HepG2 (cell line): ENCODE data around the gene ACOT13. TPM values are rescaled to one million over a fixed set of nuclear protein-coding genes. Genes with fewer than 3 reads are reported as not detected.
A peak's percentile ranks its signal among the peaks of the same experiment; 100 is the strongest.

ENCODE experiments used
- HOXA7 ChIP-seq: sonication (generic); formaldehyde crosslinking; IDR thresholded peaks from 2 replicates; pipeline ENCODE4 v1.8.1; 2022; ENCODE audit warnings: mild to moderate bottlenecking, missing genetic modification reagents, moderate library complexity
- HOXD1 ChIP-seq: sonication (generic); formaldehyde crosslinking; IDR thresholded peaks from 2 replicates; pipeline ENCODE4 v1.5.0; 2020; ENCODE audit warnings: missing genetic modification reagents
- KAT2B ChIP-seq: fragments of 150-350 bp; IDR thresholded peaks from 2 replicates; pipeline ENCODE4 v1.6.1; 2014; ENCODE audit warnings: low read depth, low read length, borderline replicate concordance
- MTA1 ChIP-seq: sonication (generic); formaldehyde crosslinking; IDR thresholded peaks from 2 replicates; pipeline ENCODE4 v1.4.0; 2020; ENCODE audit warnings: missing genetic modification reagents, mild to moderate bottlenecking, borderline replicate concordance
- MZF1 ChIP-seq: sonication (generic); formaldehyde crosslinking; IDR thresholded peaks from 2 replicates; pipeline ENCODE4 v1.8.1; 2023; ENCODE audit warnings: mild to moderate bottlenecking, missing genetic modification reagents, borderline replicate concordance
- PCBP2 ChIP-seq: fragments of 200-400 bp; formaldehyde crosslinking; optimal IDR thresholded peaks from 2 replicates; pipeline ENCODE3; 2018; ENCODE audit warnings: low read length, low read depth; ENCODE audit not compliant: poor library complexity, severe bottlenecking
- RXRB ChIP-seq: IDR thresholded peaks from 2 replicates; pipeline ENCODE4 v1.6.1; 2016; ENCODE audit warnings: borderline replicate concordance, missing genetic modification reagents, missing compliant biosample characterization
- SIN3B ChIP-seq: fragments of 150-350 bp; IDR thresholded peaks from 2 replicates; pipeline ENCODE4 v1.6.1; 2014; ENCODE audit warnings: low read length
- SYNCRIP ChIP-seq: fragments of 200-400 bp; formaldehyde crosslinking; IDR thresholded peaks from 2 replicates; pipeline ENCODE4 v1.6.1; 2018; ENCODE audit warnings: mild to moderate bottlenecking, low read depth, low read length; ENCODE audit not compliant: insufficient read depth
- TAF1 ChIP-seq: sonication (generic); formaldehyde crosslinking; IDR thresholded peaks from 2 replicates; pipeline ENCODE4 v1.4.0; 2020; ENCODE audit warnings: missing genetic modification reagents
- TARDBP ChIP-seq: sonication (generic); formaldehyde crosslinking; IDR thresholded peaks from 2 replicates; pipeline ENCODE4 v1.8.0; 2022; ENCODE audit warnings: mild to moderate bottlenecking, missing genetic modification reagents
- ZMYM4 ChIP-seq: sonication (generic); formaldehyde crosslinking; IDR thresholded peaks from 2 replicates; pipeline ENCODE4 v1.8.1; 2023; ENCODE audit warnings: mild to moderate bottlenecking, missing genetic modification reagents
- ZNF546 ChIP-seq: sonication (generic); formaldehyde crosslinking; conservative IDR thresholded peaks from 2 replicates; pipeline ENCODE4 v1.8.1; 2023; ENCODE audit warnings: mild to moderate bottlenecking, missing genetic modification reagents
- polyA plus RNA-seq, 8 experiments: library from polyadenylated mRNA; depleted of rRNA in 3 of 8; stranded (reverse) in 7 of 8; unstranded in 1 of 8; fragments of >200 nt; fragmentation: Illumina TruSeq in 4 of 8; extraction: Trizol in 4 of 8; gene quantifications; 2 replicates each; pipeline versions ENCODE4 v1.2.1 to v1.2.3, GENCODE V29; 2011 to 2016; ENCODE audit warnings: low read depth in 4 of 8, missing spikeins in 1 of 8, mixed read lengths in 1 of 8; ENCODE audit not compliant: insufficient read depth in 1 of 8
- total RNA-seq, 5 experiments: library from RNA; depleted of rRNA; stranded (reverse); fragments of >200 nt; fragmentation: Illumina TruSeq; extraction: Trizol; gene quantifications; 2 replicates each; pipeline ENCODE4 v1.2.3, GENCODE V29; 2016; ENCODE audit warnings: low read depth in 1 of 5
- TF ChIP-seq, protein P1 (sequence below): sonication (generic); formaldehyde crosslinking; IDR thresholded peaks from 2 replicates; pipeline ENCODE4 v1.4.0; 2020; ENCODE audit warnings: missing genetic modification reagents, mild to moderate bottlenecking, borderline replicate concordance
- TF ChIP-seq, protein P2 (sequence below): sonication (generic); formaldehyde crosslinking; IDR thresholded peaks from 2 replicates; pipeline ENCODE4 v1.4.0; 2020; ENCODE audit warnings: missing genetic modification reagents
- TF ChIP-seq, protein P3 (sequence below): sonication (generic); formaldehyde crosslinking; IDR thresholded peaks from 2 replicates; pipeline ENCODE4 v1.4.0; 2020; ENCODE audit warnings: mild to moderate bottlenecking, missing genetic modification reagents
- TF ChIP-seq, protein P4 (sequence below): IDR thresholded peaks from 2 replicates; pipeline ENCODE4 v1.6.1; 2016; ENCODE audit warnings: low read depth, missing genetic modification reagents, missing compliant biosample characterization

ACOT13 gene
- total and polyA plus RNA-seq, 2 of the 13 experiments (the other 11 are each of a cell fraction or from before 2014, with no cell fraction given): 31.5 to 45.1 TPM

DNA sequence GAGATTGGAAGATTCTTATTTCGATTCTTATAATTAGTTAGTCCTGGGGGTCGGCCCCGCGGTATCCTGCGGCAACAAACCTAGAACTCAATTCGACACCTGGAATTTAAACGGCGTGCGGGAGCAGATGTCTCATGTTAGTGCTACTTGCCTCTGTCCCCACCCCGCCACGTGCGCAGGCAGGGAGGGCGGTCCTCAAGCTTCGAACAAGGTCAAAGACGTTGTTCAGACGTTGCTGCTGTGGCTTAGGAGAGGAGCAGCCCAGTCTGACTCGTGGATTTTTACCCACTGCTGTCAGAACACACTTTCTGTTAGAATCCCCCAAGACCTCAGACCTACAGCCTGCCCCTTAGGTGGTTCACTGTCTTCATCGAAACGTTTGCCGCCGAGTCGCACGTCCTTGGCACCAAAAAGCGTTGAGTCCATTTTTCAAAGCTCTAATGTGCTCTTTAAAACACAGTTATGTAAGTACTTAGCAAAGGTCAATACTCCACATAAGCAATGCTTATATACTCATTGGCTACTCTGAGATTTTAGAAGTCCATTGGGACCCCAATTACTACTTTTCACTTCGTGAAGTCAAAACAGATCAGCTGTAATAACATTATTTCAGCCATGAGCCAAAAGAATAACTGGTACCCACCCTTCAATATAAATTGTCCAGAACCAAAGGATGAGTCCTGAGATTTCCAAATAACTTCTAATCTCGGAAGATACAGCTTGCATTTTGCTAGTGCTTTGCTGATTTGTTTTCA, 54.8 kb downstream of the ACOT13 start (continued):
- TF ChIP-seq, protein P1, sequence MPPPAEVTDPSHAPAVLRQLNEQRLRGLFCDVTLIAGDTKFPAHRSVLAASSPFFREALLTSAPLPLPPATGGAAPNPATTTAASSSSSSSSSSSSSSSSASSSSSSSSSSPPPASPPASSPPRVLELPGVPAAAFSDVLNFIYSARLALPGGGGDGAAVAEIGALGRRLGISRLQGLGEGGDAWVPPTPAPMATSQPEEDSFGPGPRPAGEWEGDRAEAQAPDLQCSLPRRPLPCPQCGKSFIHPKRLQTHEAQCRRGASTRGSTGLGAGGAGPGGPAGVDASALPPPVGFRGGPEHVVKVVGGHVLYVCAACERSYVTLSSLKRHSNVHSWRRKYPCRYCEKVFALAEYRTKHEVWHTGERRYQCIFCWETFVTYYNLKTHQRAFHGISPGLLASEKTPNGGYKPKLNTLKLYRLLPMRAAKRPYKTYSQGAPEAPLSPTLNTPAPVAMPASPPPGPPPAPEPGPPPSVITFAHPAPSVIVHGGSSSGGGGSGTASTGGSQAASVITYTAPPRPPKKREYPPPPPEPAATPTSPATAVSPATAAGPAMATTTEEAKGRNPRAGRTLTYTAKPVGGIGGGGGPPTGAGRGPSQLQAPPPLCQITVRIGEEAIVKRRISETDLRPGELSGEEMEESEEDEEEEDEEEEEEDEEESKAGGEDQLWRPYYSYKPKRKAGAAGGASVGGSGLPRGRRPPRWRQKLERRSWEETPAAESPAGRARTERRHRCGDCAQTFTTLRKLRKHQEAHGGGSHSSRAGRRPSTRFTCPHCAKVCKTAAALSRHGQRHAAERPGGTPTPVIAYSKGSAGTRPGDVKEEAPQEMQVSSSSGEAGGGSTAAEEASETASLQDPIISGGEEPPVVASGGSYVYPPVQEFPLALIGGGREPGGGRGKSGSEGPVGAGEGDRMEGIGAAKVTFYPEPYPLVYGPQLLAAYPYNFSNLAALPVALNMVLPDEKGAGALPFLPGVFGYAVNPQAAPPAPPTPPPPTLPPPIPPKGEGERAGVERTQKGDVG (CRISPR knock-in tag): no peak; the same call in 1 of the 2 replicates
- TF ChIP-seq KAT2B (no peak), HOXA7 (no peak), RXRB (peak; percentile 43), MTA1 (peak; percentile 59; the same call in 1 of the 2 replicates), PCBP2 (no peak), SYNCRIP (no peak), TARDBP (CRISPR knock-in tag) (peak; percentile 31), MZF1 (CRISPR knock-in tag) (no peak), SIN3B (no peak), TAF1 (peak; percentile 88), ZMYM4 (CRISPR knock-in tag) (peak; percentile 80), ZNF546 (CRISPR knock-in tag) (no peak; the same call in 1 of the 2 replicates), HOXD1 (CRISPR knock-in tag) (peak; percentile 66)
- TF ChIP-seq, protein P2, sequence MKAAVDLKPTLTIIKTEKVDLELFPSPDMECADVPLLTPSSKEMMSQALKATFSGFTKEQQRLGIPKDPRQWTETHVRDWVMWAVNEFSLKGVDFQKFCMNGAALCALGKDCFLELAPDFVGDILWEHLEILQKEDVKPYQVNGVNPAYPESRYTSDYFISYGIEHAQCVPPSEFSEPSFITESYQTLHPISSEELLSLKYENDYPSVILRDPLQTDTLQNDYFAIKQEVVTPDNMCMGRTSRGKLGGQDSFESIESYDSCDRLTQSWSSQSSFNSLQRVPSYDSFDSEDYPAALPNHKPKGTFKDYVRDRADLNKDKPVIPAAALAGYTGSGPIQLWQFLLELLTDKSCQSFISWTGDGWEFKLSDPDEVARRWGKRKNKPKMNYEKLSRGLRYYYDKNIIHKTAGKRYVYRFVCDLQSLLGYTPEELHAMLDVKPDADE: no peak
- TF ChIP-seq, protein P3, sequence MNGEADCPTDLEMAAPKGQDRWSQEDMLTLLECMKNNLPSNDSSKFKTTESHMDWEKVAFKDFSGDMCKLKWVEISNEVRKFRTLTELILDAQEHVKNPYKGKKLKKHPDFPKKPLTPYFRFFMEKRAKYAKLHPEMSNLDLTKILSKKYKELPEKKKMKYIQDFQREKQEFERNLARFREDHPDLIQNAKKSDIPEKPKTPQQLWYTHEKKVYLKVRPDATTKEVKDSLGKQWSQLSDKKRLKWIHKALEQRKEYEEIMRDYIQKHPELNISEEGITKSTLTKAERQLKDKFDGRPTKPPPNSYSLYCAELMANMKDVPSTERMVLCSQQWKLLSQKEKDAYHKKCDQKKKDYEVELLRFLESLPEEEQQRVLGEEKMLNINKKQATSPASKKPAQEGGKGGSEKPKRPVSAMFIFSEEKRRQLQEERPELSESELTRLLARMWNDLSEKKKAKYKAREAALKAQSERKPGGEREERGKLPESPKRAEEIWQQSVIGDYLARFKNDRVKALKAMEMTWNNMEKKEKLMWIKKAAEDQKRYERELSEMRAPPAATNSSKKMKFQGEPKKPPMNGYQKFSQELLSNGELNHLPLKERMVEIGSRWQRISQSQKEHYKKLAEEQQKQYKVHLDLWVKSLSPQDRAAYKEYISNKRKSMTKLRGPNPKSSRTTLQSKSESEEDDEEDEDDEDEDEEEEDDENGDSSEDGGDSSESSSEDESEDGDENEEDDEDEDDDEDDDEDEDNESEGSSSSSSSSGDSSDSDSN (CRISPR knock-in tag): no peak; the same call in none of the 2 replicates
- TF ChIP-seq, protein P4, sequence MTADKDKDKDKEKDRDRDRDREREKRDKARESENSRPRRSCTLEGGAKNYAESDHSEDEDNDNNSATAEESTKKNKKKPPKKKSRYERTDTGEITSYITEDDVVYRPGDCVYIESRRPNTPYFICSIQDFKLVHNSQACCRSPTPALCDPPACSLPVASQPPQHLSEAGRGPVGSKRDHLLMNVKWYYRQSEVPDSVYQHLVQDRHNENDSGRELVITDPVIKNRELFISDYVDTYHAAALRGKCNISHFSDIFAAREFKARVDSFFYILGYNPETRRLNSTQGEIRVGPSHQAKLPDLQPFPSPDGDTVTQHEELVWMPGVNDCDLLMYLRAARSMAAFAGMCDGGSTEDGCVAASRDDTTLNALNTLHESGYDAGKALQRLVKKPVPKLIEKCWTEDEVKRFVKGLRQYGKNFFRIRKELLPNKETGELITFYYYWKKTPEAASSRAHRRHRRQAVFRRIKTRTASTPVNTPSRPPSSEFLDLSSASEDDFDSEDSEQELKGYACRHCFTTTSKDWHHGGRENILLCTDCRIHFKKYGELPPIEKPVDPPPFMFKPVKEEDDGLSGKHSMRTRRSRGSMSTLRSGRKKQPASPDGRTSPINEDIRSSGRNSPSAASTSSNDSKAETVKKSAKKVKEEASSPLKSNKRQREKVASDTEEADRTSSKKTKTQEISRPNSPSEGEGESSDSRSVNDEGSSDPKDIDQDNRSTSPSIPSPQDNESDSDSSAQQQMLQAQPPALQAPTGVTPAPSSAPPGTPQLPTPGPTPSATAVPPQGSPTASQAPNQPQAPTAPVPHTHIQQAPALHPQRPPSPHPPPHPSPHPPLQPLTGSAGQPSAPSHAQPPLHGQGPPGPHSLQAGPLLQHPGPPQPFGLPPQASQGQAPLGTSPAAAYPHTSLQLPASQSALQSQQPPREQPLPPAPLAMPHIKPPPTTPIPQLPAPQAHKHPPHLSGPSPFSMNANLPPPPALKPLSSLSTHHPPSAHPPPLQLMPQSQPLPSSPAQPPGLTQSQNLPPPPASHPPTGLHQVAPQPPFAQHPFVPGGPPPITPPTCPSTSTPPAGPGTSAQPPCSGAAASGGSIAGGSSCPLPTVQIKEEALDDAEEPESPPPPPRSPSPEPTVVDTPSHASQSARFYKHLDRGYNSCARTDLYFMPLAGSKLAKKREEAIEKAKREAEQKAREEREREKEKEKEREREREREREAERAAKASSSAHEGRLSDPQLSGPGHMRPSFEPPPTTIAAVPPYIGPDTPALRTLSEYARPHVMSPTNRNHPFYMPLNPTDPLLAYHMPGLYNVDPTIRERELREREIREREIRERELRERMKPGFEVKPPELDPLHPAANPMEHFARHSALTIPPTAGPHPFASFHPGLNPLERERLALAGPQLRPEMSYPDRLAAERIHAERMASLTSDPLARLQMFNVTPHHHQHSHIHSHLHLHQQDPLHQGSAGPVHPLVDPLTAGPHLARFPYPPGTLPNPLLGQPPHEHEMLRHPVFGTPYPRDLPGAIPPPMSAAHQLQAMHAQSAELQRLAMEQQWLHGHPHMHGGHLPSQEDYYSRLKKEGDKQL (CRISPR knock-in tag): peak; percentile 28; the same call in 1 of the 2 replicates
